A673 (cell line): ENCODE data around the gene PLEKHG3.

Experiments used
- EZH2 ChIP-seq: fragments of 200-600 bp; sonication (generic); IDR thresholded peaks from 2 replicates; pipeline ENCODE4 v1.6.1; 2017; ENCODE audit warnings: borderline replicate concordance, low read depth, mild to moderate bottlenecking, mixed read lengths, antibody characterized with exemption, low read length; ENCODE audit not compliant: poor library complexity, severe bottlenecking
- TF ChIP-seq, protein P1 (sequence below): fragments of 300-800, 200-600 bp; sonication (generic); conservative IDR thresholded peaks from 2 replicates; pipeline ENCODE4 v1.5.1; 2017; ENCODE audit warnings: low read depth, mild to moderate bottlenecking, antibody characterized with exemption, low read length, moderate library complexity, mixed read lengths

GRCh38 chr14:64717870-64718269 is 13.6 kb downstream of the PLEKHG3 start:
- TF ChIP-seq, protein P1, sequence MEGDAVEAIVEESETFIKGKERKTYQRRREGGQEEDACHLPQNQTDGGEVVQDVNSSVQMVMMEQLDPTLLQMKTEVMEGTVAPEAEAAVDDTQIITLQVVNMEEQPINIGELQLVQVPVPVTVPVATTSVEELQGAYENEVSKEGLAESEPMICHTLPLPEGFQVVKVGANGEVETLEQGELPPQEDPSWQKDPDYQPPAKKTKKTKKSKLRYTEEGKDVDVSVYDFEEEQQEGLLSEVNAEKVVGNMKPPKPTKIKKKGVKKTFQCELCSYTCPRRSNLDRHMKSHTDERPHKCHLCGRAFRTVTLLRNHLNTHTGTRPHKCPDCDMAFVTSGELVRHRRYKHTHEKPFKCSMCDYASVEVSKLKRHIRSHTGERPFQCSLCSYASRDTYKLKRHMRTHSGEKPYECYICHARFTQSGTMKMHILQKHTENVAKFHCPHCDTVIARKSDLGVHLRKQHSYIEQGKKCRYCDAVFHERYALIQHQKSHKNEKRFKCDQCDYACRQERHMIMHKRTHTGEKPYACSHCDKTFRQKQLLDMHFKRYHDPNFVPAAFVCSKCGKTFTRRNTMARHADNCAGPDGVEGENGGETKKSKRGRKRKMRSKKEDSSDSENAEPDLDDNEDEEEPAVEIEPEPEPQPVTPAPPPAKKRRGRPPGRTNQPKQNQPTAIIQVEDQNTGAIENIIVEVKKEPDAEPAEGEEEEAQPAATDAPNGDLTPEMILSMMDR, result no peak
- no peak for TF ChIP-seq EZH2
